Common myeloid progenitor, CD34-positive (primary cell): ENCODE data around the gene FGA. TPM values are rescaled to one million over a fixed set of nuclear protein-coding genes. Genes with fewer than 3 reads are reported as not detected.

Experiments used
- CTCF ChIA-PET: fragments of 350-600 bp; sonication (Branson Sonifier 250); formaldehyde crosslinking; loops from one replicate; lab custom pipeline; 2021; ENCODE audit warnings: antibody characterized with exemption; lab: Charles Lee
- POLR2A ChIA-PET: fragments of 350-600 bp; sonication (Branson Sonifier 250); formaldehyde crosslinking; loops from one replicate; lab custom pipeline; 2021; ENCODE audit warnings: antibody characterized with exemption; lab: Charles Lee
- DNase-seq, 3 donors: peaks; one replicate each; pipeline versions ENCODE4 v3.0.0 to v3.0.0-alpha.2; 2013
- H3K27ac ChIP-seq, 2 experiments: 1 replicate in 1 of 2; 2 replicates in 1 of 2; pipeline ENCODE4 v1.7.0; 2013; ENCODE audit warnings: inconsistent platforms in 2 of 2, low read length in 2 of 2, mild to moderate bottlenecking in 2 of 2, low read depth in 1 of 2, moderate library complexity in 1 of 2; ENCODE audit not compliant: severe bottlenecking in 2 of 2, insufficient read depth in 1 of 2, poor library complexity in 1 of 2
- H3K27me3 ChIP-seq, 5 experiments: replicated peaks in 2 of 5; 1 replicate in 3 of 5; 2 replicates in 2 of 5; pipeline versions ENCODE4 v1.6.1 to v1.7.0; 2013; ENCODE audit warnings: low read length in 4 of 5, mild to moderate bottlenecking in 2 of 5, moderate library complexity in 2 of 5, inconsistent platforms in 1 of 5; ENCODE audit not compliant: insufficient read depth in 5 of 5, control insufficient read depth in 4 of 5
- H3K36me3 ChIP-seq, 4 experiments: 1 replicate in 2 of 4; 2 replicates in 2 of 4; pipeline versions ENCODE4 v1.6.1 to v1.7.0; 2013; ENCODE audit warnings: low read length in 3 of 4, control low read depth in 1 of 4, mild to moderate bottlenecking in 1 of 4; ENCODE audit not compliant: control insufficient read depth in 4 of 4, insufficient read depth in 4 of 4
- H3K4me1 ChIP-seq, 4 experiments: 1 replicate in 3 of 4; 2 replicates in 1 of 4; pipeline versions ENCODE4 v1.6.1 to v1.7.1; 2013; ENCODE audit warnings: low read length in 3 of 4, mild to moderate bottlenecking in 3 of 4, control low read depth in 1 of 4, inconsistent platforms in 1 of 4, moderate library complexity in 1 of 4; ENCODE audit not compliant: control insufficient read depth in 4 of 4, insufficient read depth in 4 of 4; ENCODE audit errors: control extremely low read depth in 1 of 4
- H3K4me3 ChIP-seq, 7 experiments: 1 replicate in 4 of 7; 2 replicates in 3 of 7; pipeline versions ENCODE4 v1.5.1 to v1.7.0; 2013; ENCODE audit warnings: mild to moderate bottlenecking in 7 of 7, low read length in 6 of 7, moderate library complexity in 6 of 7, inconsistent platforms in 2 of 7, low read depth in 2 of 7, control low read depth in 1 of 7; ENCODE audit not compliant: insufficient read depth in 4 of 7, control insufficient read depth in 1 of 7; ENCODE audit errors: extremely low read depth in 1 of 7
- H3K9me3 ChIP-seq, 5 experiments: 1 replicate in 4 of 5; 2 replicates in 1 of 5; pipeline versions ENCODE4 v1.6.1 to v1.7.1; 2013; ENCODE audit warnings: low read length in 4 of 5, mild to moderate bottlenecking in 2 of 5, inconsistent platforms in 1 of 5, low read depth in 1 of 5, moderate library complexity in 1 of 5; ENCODE audit not compliant: control insufficient read depth in 4 of 5, insufficient read depth in 2 of 5; ENCODE audit errors: control extremely low read depth in 1 of 5
- WGBS: methylation state at CpG from one replicate; pipeline ENCODE4 v1.1.5; 2013; ENCODE audit not compliant: insufficient coverage; 5-methylcytosine and 5-hydroxymethylcytosine counted together
- polyA plus RNA-seq: library from polyadenylated mRNA; unstranded; fragments of 120-200 nt; gene quantifications from one replicate; pipeline ENCODE4 v1.2.1, GENCODE V29; 2013

Gene FGA
- not detected for polyA plus RNA-seq

DNA sequence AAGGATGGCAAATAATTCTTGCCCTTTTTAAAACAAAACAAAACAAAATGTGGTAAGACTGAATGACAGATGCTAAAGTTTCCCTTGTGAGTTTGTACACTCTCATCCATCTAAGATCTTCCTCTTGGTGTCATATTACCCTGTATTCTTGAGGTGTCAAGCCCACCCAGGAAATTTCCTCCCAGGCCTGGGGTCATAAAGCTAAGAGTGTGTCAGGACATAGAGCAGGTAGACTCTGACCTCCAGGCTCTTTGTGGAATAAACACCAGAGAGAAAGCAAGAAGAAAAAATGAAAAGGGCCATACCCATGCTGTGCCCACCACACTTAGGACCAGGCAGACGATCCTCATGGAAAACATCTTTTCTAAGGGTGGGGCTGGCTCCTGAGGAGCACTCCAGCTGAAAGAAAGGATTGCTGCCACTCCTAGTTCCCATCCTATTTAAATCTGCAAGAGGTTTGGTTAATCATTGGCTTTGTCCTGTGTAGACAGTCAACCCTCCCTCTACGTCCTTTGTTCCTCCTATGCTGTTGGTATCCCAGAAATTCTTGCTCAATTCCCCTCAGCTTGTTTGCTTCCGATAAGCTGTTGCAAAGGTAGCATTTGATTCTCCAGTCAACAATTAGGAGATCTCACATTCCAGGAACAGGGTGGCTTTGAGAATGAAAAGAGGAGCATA, at the start of gene FGA:
TSS of gene FGA (minus strand) at position 414 of the 678 bp plus-strand sequence. CDS start at position 359, 55 bp downstream.
- H3K4me3 ChIP-seq: no peak within 1 kb of the TSS
- H3K27ac ChIP-seq: no peak within 1 kb of the TSS
- H3K36me3 ChIP-seq: no peaks in the 10 kb centered on the region
- H3K27me3 ChIP-seq: peaks cover 0 to 2% (median 0%) of the 10 kb centered on the region in 5 experiments
- H3K9me3 ChIP-seq: no peaks in the 10 kb centered on the region
- CTCF ChIA-PET: interaction anchor here (1.2 to 1.5 kb wide), 3 partner anchors 17 to 48 kb away, joined by 3 to 4 read pairs (median 3); no protein-coding TSS in a partner anchor
- no peaks in the 10 kb centered on the region for H3K4me1 ChIP-seq
- POLR2A ChIA-PET: no interaction called here
- 100% methylated on average over 3 of the region's 3 CpGs for WGBS
- no peak for DNase-seq

DNA sequence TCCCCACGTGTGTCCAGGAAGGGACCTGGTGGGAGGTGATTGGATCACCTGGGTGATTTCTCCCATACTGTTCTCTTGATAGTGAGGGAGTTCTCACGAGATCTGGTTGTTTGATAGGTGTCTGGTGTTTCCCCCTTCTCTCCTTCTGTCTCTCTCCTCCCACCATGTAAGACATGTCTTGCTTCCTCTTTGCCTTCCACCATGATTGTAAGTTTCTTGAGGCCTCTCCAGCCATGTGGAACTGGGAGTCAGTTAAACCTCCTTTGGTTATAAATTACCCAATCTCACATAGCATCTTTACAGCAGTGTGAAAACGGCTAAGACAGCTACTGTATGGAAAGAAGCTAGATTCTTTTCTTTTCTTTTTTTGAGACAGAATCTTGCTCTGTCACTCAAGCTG, 43.5 kb upstream of the FGA start:
- H3K4me1 ChIP-seq: no peaks in the 10 kb centered on the region
- DNase-seq: no peak
- ChIA-PET CTCF (interaction anchor here (11.1 kb wide), 1 partner anchor 8 kb away, joined by 105 read pairs; no protein-coding TSS in a partner anchor), POLR2A (no interaction called here)
- no CpG with 5 or more reads among the region's 3 CpGs for WGBS
- H3K27ac ChIP-seq: no peak overlapping the region
- peaks cover 0 to 3% (median 0%) of the 10 kb centered on the region in 5 experiments for H3K9me3 ChIP-seq
- no peaks in the 10 kb centered on the region for H3K36me3 ChIP-seq
- no peak overlapping the region for H3K4me3 ChIP-seq
- peaks cover 0 to 11% (median 0%) of the 10 kb centered on the region in 5 experiments for H3K27me3 ChIP-seq

DNA sequence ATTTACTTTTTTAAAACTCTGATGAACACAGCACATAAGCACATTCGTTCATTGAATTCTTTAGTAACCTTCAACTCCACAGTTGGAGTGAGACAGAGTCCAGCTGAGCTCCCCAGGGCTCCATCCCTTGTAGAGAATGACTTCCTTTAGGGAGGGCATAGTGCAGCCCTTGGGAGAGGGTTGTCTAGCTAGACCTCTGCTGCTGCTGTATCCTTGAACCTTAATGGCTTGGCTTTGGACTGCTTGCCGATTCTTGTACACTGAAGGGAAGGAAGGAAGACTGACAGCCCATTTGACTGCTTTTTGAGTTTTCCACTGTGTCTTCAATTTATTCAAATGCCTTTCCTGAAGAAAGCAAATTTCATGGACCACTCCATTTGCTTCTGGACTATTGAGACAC, 41.3 kb upstream of the FGA start:
- Histone ChIP-seq H3K9me3 (peaks cover 0 to 3% (median 0%) of the 10 kb centered on the region in 5 experiments), H3K4me1 (peaks cover 0 to 7% (median 2%) of the 10 kb centered on the region in 4 experiments), H3K4me3 (no peak overlapping the region), H3K36me3 (no peaks in the 10 kb centered on the region), H3K27ac (no peak overlapping the region), H3K27me3 (peaks cover 2 to 20% (median 10%) of the 10 kb centered on the region in 5 experiments)
- 97% methylated on average over 2 of the region's 2 CpGs for WGBS
- CTCF ChIA-PET: interaction anchor here (1.4 to 11.1 kb wide), 3 partner anchors 5 to 18 kb away, joined by 3 to 105 read pairs (median 5); no protein-coding TSS in a partner anchor
- POLR2A ChIA-PET: no interaction called here
- DNase-seq: no peak

DNA sequence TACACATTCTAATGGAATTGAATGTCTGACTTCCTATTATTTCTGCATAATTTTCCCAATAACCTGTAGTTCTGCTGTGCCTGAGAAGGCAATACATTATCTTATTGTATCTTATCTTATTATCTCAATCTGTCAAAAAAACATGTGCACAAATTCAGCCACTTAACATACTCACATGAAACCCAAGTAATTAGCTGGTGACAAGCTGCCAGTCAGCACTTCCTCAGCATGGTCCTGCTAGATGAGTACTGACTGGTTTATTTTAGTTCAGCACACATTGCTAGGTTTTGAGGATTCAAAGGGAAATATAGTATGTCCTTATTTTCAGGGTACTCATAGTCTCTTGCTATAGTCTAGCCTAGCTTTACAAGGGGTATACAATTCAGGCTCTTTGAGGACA, 39.8 kb upstream of the FGA start:
- no peak overlapping the region for H3K27ac ChIP-seq
- peaks cover 2 to 26% (median 10%) of the 10 kb centered on the region in 5 experiments for H3K27me3 ChIP-seq
- peaks cover 0 to 3% (median 0%) of the 10 kb centered on the region in 5 experiments for H3K9me3 ChIP-seq
- H3K4me1 ChIP-seq: peaks cover 0 to 11% (median 3%) of the 10 kb centered on the region in 4 experiments
- POLR2A ChIA-PET: no interaction called here
- CTCF ChIA-PET: interaction anchor here (0.6 to 10.5 kb wide), 6 partner anchors 6 to 148 kb away, joined by 3 to 105 read pairs (median 4); partner anchors contain the start of gene PLRG1
- no peaks in the 10 kb centered on the region for H3K36me3 ChIP-seq
- H3K4me3 ChIP-seq: no peak overlapping the region
- DNase-seq: no peak

DNA sequence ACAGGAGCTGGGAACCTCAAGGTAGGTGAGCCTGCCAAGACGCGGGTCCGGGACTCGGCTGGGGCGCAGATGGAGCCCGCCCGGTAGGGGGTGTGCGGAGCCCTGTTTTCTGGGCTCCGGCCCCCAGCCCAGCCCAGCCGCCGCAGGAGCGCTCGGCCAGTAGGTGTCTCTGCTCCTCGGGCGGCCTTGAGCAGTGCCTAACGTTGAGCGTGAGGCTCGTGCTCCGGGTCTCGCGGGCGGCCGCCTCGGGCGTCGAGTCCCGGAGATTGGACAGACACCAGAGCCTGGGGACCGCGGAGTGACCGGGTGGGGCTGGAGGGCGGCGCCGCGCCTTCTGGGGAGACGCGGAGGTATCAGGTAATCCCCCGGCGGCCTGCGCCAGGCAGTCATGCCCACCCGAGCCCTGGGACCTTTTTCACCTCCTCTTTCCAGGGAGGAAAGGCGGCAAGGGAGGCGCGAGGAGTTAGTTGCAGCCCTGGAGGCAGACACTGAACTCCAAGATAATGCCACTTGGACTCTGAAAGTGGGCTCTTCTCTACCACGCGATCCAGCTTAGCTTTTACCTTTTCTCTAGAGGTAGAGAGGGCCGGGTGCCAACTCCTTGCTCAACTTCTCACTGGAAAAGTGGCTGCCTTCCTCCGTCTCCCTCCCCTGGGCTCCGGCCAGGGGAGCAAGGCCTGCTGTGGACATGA, 36.4 kb upstream of the FGA start:
- peak; percentile 78 to 82 (median 80) for DNase-seq
- POLR2A ChIA-PET: no interaction called here
- Histone ChIP-seq H3K9me3 (no peaks in the 10 kb centered on the region), H3K36me3 (no peaks in the 10 kb centered on the region), H3K27me3 (peaks cover 2 to 27% (median 10%) of the 10 kb centered on the region in 5 experiments), H3K4me1 (peaks cover 0 to 11% (median 3%) of the 10 kb centered on the region in 4 experiments), H3K27ac (no peak overlapping the region), H3K4me3 (peak overlapping the region in 5 of 7 experiments; percentile 8 to 62 (median 53))
- WGBS: 14% methylated on average over 37 of the region's 48 CpGs
- CTCF ChIA-PET: interaction anchor here (0.7 to 13.3 kb wide), 9 partner anchors 9 to 151 kb away, joined by 3 to 495 read pairs (median 3); partner anchors contain the start of genes FGB and PLRG1

DNA sequence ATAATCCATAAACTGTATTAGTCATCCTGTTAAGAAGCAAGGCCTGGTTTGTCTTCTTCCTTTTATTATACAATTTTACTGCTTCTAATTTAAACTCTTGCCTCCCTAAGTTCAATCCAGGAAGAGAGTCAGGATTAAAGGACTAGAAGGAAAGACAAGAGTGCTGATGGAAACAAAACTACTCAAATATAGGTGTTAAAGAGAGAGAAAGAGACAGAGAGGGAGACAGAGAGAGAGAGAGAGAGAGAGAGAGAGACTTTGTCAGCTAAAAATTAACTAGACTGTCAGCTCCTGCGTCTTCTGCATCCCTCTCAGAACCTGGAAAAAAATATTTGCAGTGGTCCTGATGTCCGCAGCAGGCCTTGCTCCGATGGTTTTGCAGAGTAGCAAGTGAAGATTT, 35.4 kb upstream of the FGA start:
- Histone ChIP-seq H3K4me3 (no peak overlapping the region), H3K27me3 (peaks cover 0 to 19% (median 10%) of the 10 kb centered on the region in 5 experiments), H3K27ac (no peak overlapping the region), H3K9me3 (no peaks in the 10 kb centered on the region), H3K36me3 (no peaks in the 10 kb centered on the region), H3K4me1 (peaks cover 0 to 11% (median 3%) of the 10 kb centered on the region in 4 experiments)
- ChIA-PET POLR2A (no interaction called here), CTCF (interaction anchor here (0.7 to 13.3 kb wide), 16 partner anchors 10 to 156 kb away, joined by 3 to 495 read pairs (median 4); partner anchors contain the start of genes FGB, FGG, LRAT and PLRG1)
- 89% methylated on average over 3 of the region's 3 CpGs for WGBS
- no peak for DNase-seq
